OCI-LY7 (cell line): ENCODE measurements around the gene NUBP1. TPM values are rescaled to one million over a fixed set of nuclear protein-coding genes. Genes with fewer than 3 reads are reported as not detected.

Experiments used
- BruUV-seq: library from RNA; stranded (reverse); fragments of 400-500 nt; replicated peaks from 2 replicates; lab custom pipeline; 2021; lab: Mats Ljungman, UMichigan
- CTCF ChIA-PET: fragments of 300-600 bp; sonication (Branson Sonifier 250); formaldehyde crosslinking; loops from one replicate; lab custom pipeline; 2022; ENCODE audit warnings: antibody characterized with exemption; ENCODE audit not compliant: unreplicated experiment; lab: Charles Lee
- POLR2A ChIA-PET: fragments of 300-600 bp; sonication (Branson Sonifier 250); formaldehyde crosslinking; loops from one replicate; lab custom pipeline; 2022; ENCODE audit warnings: antibody characterized with exemption; lab: Charles Lee
- DNase-seq: peaks from one replicate; pipeline ENCODE4 v3.0.0-alpha.2; 2015; ENCODE audit warnings: low spot score
- H2AFZ ChIP-seq: fragments of 200-600 bp; sonication (generic), shearing (Covaris generic); 2 replicates; pipeline ENCODE4 v1.6.1; 2014; ENCODE audit warnings: mild to moderate bottlenecking, antibody characterized with exemption, low read length, moderate library complexity
- H3K27ac ChIP-seq: fragments of 200-600 bp; sonication (generic); 2 replicates; pipeline ENCODE4 v1.5.1; 2014; ENCODE audit warnings: mixed run types, low read depth, mild to moderate bottlenecking, moderate library complexity, low read length, inconsistent platforms; ENCODE audit not compliant: poor library complexity, severe bottlenecking
- H3K36me3 ChIP-seq: fragments of 200-600 bp; sonication (generic); 2 replicates; pipeline ENCODE4 v1.6.1; 2014; ENCODE audit warnings: mild to moderate bottlenecking, antibody characterized with exemption, low read length, moderate library complexity, mixed read lengths; ENCODE audit not compliant: insufficient read depth
- H3K4me1 ChIP-seq: fragments of 200-600 bp; sonication (generic); 2 replicates; pipeline ENCODE4 v1.5.1; 2014; ENCODE audit warnings: mild to moderate bottlenecking, low read length; ENCODE audit not compliant: insufficient read depth, poor library complexity, severe bottlenecking
- H3K4me2 ChIP-seq: fragments of 200-600 bp; sonication (generic); 2 replicates; pipeline ENCODE4 v1.6.1; 2014; ENCODE audit warnings: mild to moderate bottlenecking, low read length
- H3K4me3 ChIP-seq: fragments of 200-600 bp; sonication (generic); 2 replicates; pipeline ENCODE4 v1.5.1; 2014; ENCODE audit warnings: mild to moderate bottlenecking, low read depth, low read length; ENCODE audit not compliant: poor library complexity, severe bottlenecking
- H3K79me2 ChIP-seq: fragments of 200-600 bp; sonication (generic); 2 replicates; pipeline ENCODE4 v1.6.1; 2016; ENCODE audit warnings: low read depth, mild to moderate bottlenecking, low read length, moderate library complexity, mixed read lengths; ENCODE audit not compliant: insufficient read depth
- H3K9me2 ChIP-seq: fragments of 200-600 bp; sonication (generic); 2 replicates; pipeline ENCODE4 v1.6.1; 2016; ENCODE audit warnings: mild to moderate bottlenecking, low read length, mixed read lengths; ENCODE audit not compliant: insufficient read depth
- H3K9me3 ChIP-seq: fragments of 200-600 bp; sonication (generic); 2 replicates; pipeline ENCODE4 v1.6.1; 2014; ENCODE audit warnings: mild to moderate bottlenecking, mixed run types, low read length, mixed read lengths
- H4K20me1 ChIP-seq: fragments of 200-600 bp; sonication (generic); 2 replicates; pipeline ENCODE4 v1.6.1; 2014; ENCODE audit warnings: mild to moderate bottlenecking, antibody characterized with exemption, low read length, moderate library complexity, mixed read lengths; ENCODE audit not compliant: insufficient read depth
- CTCF ChIP-seq: fragments of 200-600 bp; sonication (generic); conservative IDR thresholded peaks from 2 replicates; pipeline ENCODE4 v1.5.1; 2014; ENCODE audit warnings: mild to moderate bottlenecking, antibody characterized with exemption, low read length, moderate library complexity, mixed read lengths
- EZH2phosphoT487 ChIP-seq: fragments of 200-600 bp; sonication (generic); IDR thresholded peaks from 2 replicates; pipeline ENCODE4 v1.6.1; 2018; ENCODE audit warnings: low read depth, borderline replicate concordance, mild to moderate bottlenecking, mixed run types, antibody characterized with exemption, low read length, moderate library complexity, mixed read lengths
- intact Hi-C: fragments of 100-400 bp; cut with micrococcal nuclease; formaldehyde crosslinking; loops from one replicate; pipeline ENCODE4 v1.10.0; 2022; ENCODE audit not compliant: unreplicated experiment
- total RNA-seq, 2 experiments: library from RNA; depleted of rRNA in 1 of 2; stranded (reverse); fragments of >200 nt in 1 of 2; shearing (Covaris generic) in 1 of 2; gene quantifications; 2 replicates each; pipeline ENCODE4 v1.2.3, GENCODE V29; 2014 to 2022

The NUBP1 gene
- total RNA-seq, 2 experiments from 2014 or later: 20.7 to 27.4 TPM

GRCh38 chr16:10813099-10813455 is 69.4 kb downstream of the NUBP1 start:
- intact Hi-C loops: loop anchor here (5.0 kb wide), 1 partner anchor 64 kb away; the partner anchor contains the start of gene CIITA
- no TSS peak for BruUV-seq
- H3K36me3 ChIP-seq: no peaks in the 10 kb centered on the region
- H3K9me3 ChIP-seq: no peaks in the 10 kb centered on the region
- TF ChIP-seq CTCF (no peak), EZH2phosphoT487 (no peak)
- H3K4me1 ChIP-seq: peaks cover 45% of the 10 kb centered on the region
- no peaks in the 10 kb centered on the region for H3K79me2 ChIP-seq
- ChIA-PET CTCF (no interaction called here), POLR2A (no interaction called here)
- DNase-seq: no peak
- peak overlapping the region; percentile 55 for H3K27ac ChIP-seq
- H4K20me1 ChIP-seq: no peaks in the 10 kb centered on the region
- peak overlapping the region; percentile 32 for H3K4me3 ChIP-seq
- peak overlapping the region; percentile 83 for H2AFZ ChIP-seq
- H3K4me2 ChIP-seq: peak overlapping the region; percentile 58
- no peaks in the 10 kb centered on the region for H3K9me2 ChIP-seq

GRCh38 chr16:10817514-10817913 is 73.9 kb downstream of the NUBP1 start:
- no peaks in the 10 kb centered on the region for H3K9me2 ChIP-seq
- H3K4me2 ChIP-seq: no peak overlapping the region
- no peaks in the 10 kb centered on the region for H3K36me3 ChIP-seq
- no peak overlapping the region for H3K27ac ChIP-seq
- no peaks in the 10 kb centered on the region for H3K79me2 ChIP-seq
- TF ChIP-seq CTCF (no peak), EZH2phosphoT487 (no peak)
- DNase-seq: no peak
- H4K20me1 ChIP-seq: no peaks in the 10 kb centered on the region
- H2AFZ ChIP-seq: no peak overlapping the region
- intact Hi-C loops: no loop called here
- no peaks in the 10 kb centered on the region for H3K9me3 ChIP-seq
- no TSS peak for BruUV-seq
- ChIA-PET CTCF (interaction anchor here (0.6 kb wide), 1 partner anchor 1207 kb away, joined by 4 read pairs; no protein-coding TSS in a partner anchor), POLR2A (no interaction called here)
- no peak overlapping the region for H3K4me3 ChIP-seq
- H3K4me1 ChIP-seq: peaks cover 29% of the 10 kb centered on the region
